ENCODE data around the gene UBAC1.
A peak's percentile ranks its signal among the peaks of the same experiment; 100 is the strongest.
"Not testable (repeated sequence)": the region's sequence is repeated elsewhere in the genome, so short reads cannot be mapped to it uniquely, and the experiment has no call there.

The UBAC1 gene

DNA sequence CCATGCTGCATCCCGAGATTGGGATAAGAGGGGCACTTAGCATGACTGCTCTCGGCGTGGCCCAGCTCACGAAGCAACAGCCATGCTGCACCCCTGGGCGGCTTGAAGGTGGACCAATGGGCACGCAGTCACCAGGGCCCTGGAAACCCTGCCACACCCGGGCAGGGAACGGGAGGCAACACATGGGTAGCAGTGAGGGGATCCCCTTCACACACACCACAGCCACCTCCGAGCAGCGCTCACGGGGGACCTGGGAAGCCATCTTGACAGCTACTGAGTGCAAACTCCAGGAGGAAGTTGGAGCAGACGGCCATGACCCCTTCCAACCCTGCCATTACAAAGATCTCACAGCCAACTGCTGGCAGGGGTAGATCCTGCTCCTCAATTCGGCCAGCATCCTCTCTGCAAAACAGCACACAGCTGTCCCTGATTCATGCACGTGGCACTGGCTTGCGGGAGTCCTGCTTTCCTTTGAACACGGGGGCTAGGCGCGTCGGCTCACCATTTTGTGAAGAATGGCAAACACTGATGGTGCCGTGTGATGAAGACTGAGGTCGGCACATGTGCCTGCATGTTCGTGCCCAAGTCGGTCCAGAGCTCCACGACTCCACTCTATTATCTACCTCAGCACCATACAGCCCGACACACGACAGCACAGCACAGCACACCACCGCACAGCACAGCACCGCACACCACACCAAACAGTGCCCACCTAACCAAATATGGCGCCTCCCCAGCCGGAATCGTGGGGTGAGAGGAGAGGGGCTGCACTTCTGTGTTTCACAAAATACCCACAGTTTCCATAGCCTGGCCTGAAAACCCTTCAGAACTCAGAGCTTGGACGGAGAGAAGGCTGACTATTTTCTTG lies 5.0 kb downstream of the UBAC1 start:
- H3K27ac ChIP-seq = peak overlapping the region; percentile 31
- no peak for DNase-seq (ENCODE audit: low spot score)
- ChIA-PET POLR2A (ENCODE audit: low non-redundant PET) (no interaction called here), CTCF (interaction anchor here (0.5 to 0.6 kb wide), 3 partner anchors 334 to 365 kb away, joined by 3 to 4 read pairs (median 3); no protein-coding TSS in a partner anchor)
- TF ChIP-seq, protein P1, sequence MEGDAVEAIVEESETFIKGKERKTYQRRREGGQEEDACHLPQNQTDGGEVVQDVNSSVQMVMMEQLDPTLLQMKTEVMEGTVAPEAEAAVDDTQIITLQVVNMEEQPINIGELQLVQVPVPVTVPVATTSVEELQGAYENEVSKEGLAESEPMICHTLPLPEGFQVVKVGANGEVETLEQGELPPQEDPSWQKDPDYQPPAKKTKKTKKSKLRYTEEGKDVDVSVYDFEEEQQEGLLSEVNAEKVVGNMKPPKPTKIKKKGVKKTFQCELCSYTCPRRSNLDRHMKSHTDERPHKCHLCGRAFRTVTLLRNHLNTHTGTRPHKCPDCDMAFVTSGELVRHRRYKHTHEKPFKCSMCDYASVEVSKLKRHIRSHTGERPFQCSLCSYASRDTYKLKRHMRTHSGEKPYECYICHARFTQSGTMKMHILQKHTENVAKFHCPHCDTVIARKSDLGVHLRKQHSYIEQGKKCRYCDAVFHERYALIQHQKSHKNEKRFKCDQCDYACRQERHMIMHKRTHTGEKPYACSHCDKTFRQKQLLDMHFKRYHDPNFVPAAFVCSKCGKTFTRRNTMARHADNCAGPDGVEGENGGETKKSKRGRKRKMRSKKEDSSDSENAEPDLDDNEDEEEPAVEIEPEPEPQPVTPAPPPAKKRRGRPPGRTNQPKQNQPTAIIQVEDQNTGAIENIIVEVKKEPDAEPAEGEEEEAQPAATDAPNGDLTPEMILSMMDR (conservative IDR thresholded peaks at IDR 0.05; ENCODE audit: low read depth) = no peak

- POLR2A ChIA-PET (ENCODE audit: low non-redundant PET) = interaction anchor here (0.5 kb wide), 1 partner anchor 8 kb away, joined by 3 read pairs; no protein-coding TSS in a partner anchor
- TF ChIP-seq, protein P1 (conservative IDR thresholded peaks at IDR 0.05; ENCODE audit: low read depth) = no peak
- CTCF ChIA-PET = interaction anchor here (0.6 to 1.4 kb wide), 6 partner anchors 8 to 1677 kb away, joined by 3 to 5 read pairs (median 4); no protein-coding TSS in a partner anchor
Observed at GRCh38 chr9:135952664-135953206, 8.4 kb downstream of the UBAC1 start.

GRCh38 chr9:135951889-135952663 lies 9.1 kb downstream of the UBAC1 start:
- CTCF ChIA-PET = interaction anchor here (0.6 to 1.4 kb wide), 4 partner anchors 8 to 1678 kb away, joined by 4 to 5 read pairs (median 4); no protein-coding TSS in a partner anchor
- TF ChIP-seq, protein P1 (conservative IDR thresholded peaks at IDR 0.05; ENCODE audit: low read depth) = no peak
- H3K27ac ChIP-seq = peak overlapping the region; percentile 98
- peak; percentile 98 for DNase-seq (ENCODE audit: low spot score)
- POLR2A ChIA-PET (ENCODE audit: low non-redundant PET) = interaction anchor here (0.5 to 0.6 kb wide), 2 partner anchors 9 to 315 kb away, joined by 3 read pairs; no protein-coding TSS in a partner anchor

More at GRCh38 chr9:135952664-135953206, 8.4 kb downstream of the UBAC1 start:
- DNase-seq (ENCODE audit: low spot score) = no peak
- H3K27ac ChIP-seq = peak overlapping the region; percentile 98

DNA sequence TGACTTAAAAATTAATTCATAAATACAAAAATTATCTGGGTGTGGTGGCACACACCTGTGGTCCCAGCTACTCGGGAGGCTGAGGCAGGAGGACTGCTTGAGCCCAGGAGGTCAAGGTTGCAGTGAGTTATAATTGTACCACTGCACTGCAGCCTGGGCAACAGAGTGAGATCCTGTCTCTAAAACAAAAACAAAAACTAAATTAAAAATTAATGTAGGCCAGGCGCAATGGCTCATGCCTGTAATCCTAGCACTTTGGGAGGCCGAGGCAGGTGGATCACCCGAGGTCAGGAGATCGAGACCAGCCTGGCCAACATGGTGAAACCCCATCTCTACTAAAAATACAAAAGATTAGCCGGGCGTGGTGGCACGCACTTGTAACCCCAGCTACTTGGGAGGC lies 9.9 kb downstream of the UBAC1 start:
- CTCF ChIA-PET = interaction anchor here (1.4 kb wide), 1 partner anchor 9 kb away, joined by 4 read pairs; no protein-coding TSS in a partner anchor
- POLR2A ChIA-PET (ENCODE audit: low non-redundant PET); DNase-seq (ENCODE audit: low spot score): not testable (repeated sequence)
- H3K27ac ChIP-seq = peak overlapping the region; percentile 98

GRCh38 chr9:135950841-135951240 lies 10.3 kb downstream of the UBAC1 start:
- CTCF ChIA-PET; DNase-seq (ENCODE audit: low spot score): not testable (repeated sequence)
- H3K27ac ChIP-seq = peak overlapping the region; percentile 98
- POLR2A ChIA-PET (ENCODE audit: low non-redundant PET) = interaction anchor here (0.6 kb wide), 1 partner anchor 783 kb away, joined by 3 read pairs; no protein-coding TSS in a partner anchor

DNA sequence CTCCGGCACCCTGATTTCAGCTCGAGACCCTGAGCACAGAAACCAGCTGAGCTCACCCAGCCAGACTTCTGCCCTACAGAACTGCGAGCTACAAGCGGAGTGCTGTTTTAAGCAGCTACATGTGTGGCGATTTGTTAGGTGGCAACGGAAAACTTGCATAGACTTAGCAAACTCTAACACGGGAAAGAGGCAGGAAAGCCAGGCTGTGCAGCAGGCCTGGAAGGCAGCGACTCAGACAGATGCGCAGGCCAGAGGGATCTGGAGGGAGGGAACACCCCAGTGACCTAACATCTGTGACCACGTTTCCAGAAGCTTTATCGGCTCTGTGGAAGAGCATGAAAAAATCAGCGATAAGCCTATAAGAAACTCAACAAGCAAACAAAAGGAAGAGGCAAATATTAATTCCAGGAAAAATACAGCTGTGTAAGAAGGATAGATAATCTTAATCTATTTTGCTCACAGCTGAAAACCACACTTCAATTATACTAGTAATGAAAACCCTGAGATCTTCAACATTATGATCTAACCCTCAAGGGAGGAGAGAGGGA lies 11.0 kb downstream of the UBAC1 start:
- ChIA-PET CTCF (no interaction called here), POLR2A (ENCODE audit: low non-redundant PET) (interaction anchor here (0.6 kb wide), 1 partner anchor 783 kb away, joined by 3 read pairs; no protein-coding TSS in a partner anchor)
- DNase-seq (ENCODE audit: low spot score) = no peak
- TF ChIP-seq, protein P1 (conservative IDR thresholded peaks at IDR 0.05; ENCODE audit: low read depth) = no peak
- H3K27ac ChIP-seq = peak overlapping the region; percentile 98

Data from RWPE1 (cell line).